ENCODE measurements around the gene PLCH1. TPM values are rescaled to one million over a fixed set of nuclear protein-coding genes. Genes with fewer than 3 reads are reported as not detected.
A peak's percentile ranks its signal among the peaks of the same experiment; 100 is the strongest.

PLCH1 gene
- total and polyA plus RNA-seq, 4 experiments from 2014 or later: 0.02 TPM; not detected in 3

DNA sequence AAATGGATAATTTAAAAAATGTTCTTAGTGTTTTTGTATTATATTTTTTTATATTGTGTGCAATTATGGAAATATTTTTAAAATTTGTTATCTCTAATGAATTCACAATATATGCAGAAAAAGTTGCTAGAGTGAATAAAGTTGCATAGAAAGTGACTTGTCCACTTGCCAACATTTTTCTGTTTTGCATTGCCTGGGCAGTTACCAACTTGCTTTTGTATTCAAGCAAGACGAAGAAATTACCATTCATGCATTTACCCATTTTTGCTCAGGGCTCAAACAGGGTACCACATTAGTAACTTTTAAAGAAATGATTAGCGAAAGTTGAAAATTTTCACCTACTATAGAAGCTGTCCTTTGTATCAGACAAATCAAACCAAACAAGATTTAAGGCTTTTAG is 298.5 kb downstream of the PLCH1 start:
- no peaks in the 10 kb centered on the region for H3K4me1 ChIP-seq (ENCODE audit: insufficient read depth, low read length)
- no peaks in the 10 kb centered on the region for H3K36me3 Mint-ChIP-seq
- no peak for DNase-seq
- no peaks in the 10 kb centered on the region for H3K9me3 ChIP-seq (ENCODE audit: control insufficient read depth in 1 of 2, low read length in 2 of 2)
- H3K4me1 Mint-ChIP-seq: no peaks in the 10 kb centered on the region
- no peaks in the 10 kb centered on the region for H3K27me3 Mint-ChIP-seq
- H3K4me3 ChIP-seq (ENCODE audit: low read length in 2 of 2): no peak overlapping the region
- H3K36me3 ChIP-seq (ENCODE audit: insufficient read depth, low read length): no peaks in the 10 kb centered on the region
- H3K27me3 ChIP-seq (ENCODE audit: insufficient read depth, low read length): no peaks in the 10 kb centered on the region
- no peak overlapping the region for H3K27ac Mint-ChIP-seq
- CTCF ChIA-PET (ENCODE audit: partially characterized antibody): no interaction called here
- H3K27ac ChIP-seq (ENCODE audit: low read depth, low read length): no peak overlapping the region
- H3K9me3 Mint-ChIP-seq: peaks cover 0 to 4% (median 0%) of the 10 kb centered on the region in 8 donors
- intact Hi-C loops (cut with micrococcal nuclease): no loop called here
- POLR2A ChIA-PET (ENCODE audit: partially characterized antibody): no interaction called here
- H3K4me3 Mint-ChIP-seq: no peak overlapping the region

GRCh38 chr3:155444771-155445170 is 300.1 kb downstream of the PLCH1 start:
- no peaks in the 10 kb centered on the region for H3K4me1 ChIP-seq (ENCODE audit: insufficient read depth, low read length)
- no peak overlapping the region for H3K27ac ChIP-seq (ENCODE audit: low read depth, low read length)
- no peaks in the 10 kb centered on the region for H3K27me3 Mint-ChIP-seq
- no peaks in the 10 kb centered on the region for H3K4me1 Mint-ChIP-seq
- no peaks in the 10 kb centered on the region for H3K9me3 ChIP-seq (ENCODE audit: control insufficient read depth in 1 of 2, low read length in 2 of 2)
- no peaks in the 10 kb centered on the region for H3K27me3 ChIP-seq (ENCODE audit: insufficient read depth, low read length)
- H3K27ac Mint-ChIP-seq: no peak overlapping the region
- DNase-seq: no peak
- H3K4me3 ChIP-seq (ENCODE audit: low read length in 2 of 2): no peak overlapping the region
- H3K4me3 Mint-ChIP-seq: no peak overlapping the region
- no peaks in the 10 kb centered on the region for H3K36me3 Mint-ChIP-seq
- intact Hi-C loops (cut with micrococcal nuclease): no loop called here
- peaks cover 0 to 4% (median 0%) of the 10 kb centered on the region in 8 donors for H3K9me3 Mint-ChIP-seq
- CTCF ChIA-PET (ENCODE audit: partially characterized antibody): no interaction called here
- POLR2A ChIA-PET (ENCODE audit: partially characterized antibody): no interaction called here
- H3K36me3 ChIP-seq (ENCODE audit: insufficient read depth, low read length): no peaks in the 10 kb centered on the region

- Histone ChIP-seq H3K36me3 (ENCODE audit: insufficient read depth, low read length) (no peaks in the 10 kb centered on the region), H3K9me3 (ENCODE audit: control insufficient read depth in 1 of 2, low read length in 2 of 2) (no peaks in the 10 kb centered on the region), H3K27me3 (ENCODE audit: insufficient read depth, low read length) (no peaks in the 10 kb centered on the region), H3K4me3 (ENCODE audit: low read length in 2 of 2) (no peak overlapping the region), H3K27ac (ENCODE audit: low read depth, low read length) (no peak overlapping the region), H3K4me1 (ENCODE audit: insufficient read depth, low read length) (no peaks in the 10 kb centered on the region)
- no peaks in the 10 kb centered on the region for H3K36me3 Mint-ChIP-seq
- no peak overlapping the region for H3K27ac Mint-ChIP-seq
- no peak for DNase-seq
- intact Hi-C loops (cut with micrococcal nuclease): no loop called here
- ChIA-PET POLR2A (ENCODE audit: partially characterized antibody) (no interaction called here), CTCF (ENCODE audit: partially characterized antibody) (no interaction called here)
- H3K4me1 Mint-ChIP-seq: no peaks in the 10 kb centered on the region
- H3K27me3 Mint-ChIP-seq: no peaks in the 10 kb centered on the region
- peaks cover 0 to 4% (median 0%) of the 10 kb centered on the region in 8 donors for H3K9me3 Mint-ChIP-seq
- H3K4me3 Mint-ChIP-seq: peak overlapping the region in 1 of 8 donors; percentile 4
Measured at GRCh38 chr3:155443815-155444214, 301.1 kb downstream of the PLCH1 start.

DNA sequence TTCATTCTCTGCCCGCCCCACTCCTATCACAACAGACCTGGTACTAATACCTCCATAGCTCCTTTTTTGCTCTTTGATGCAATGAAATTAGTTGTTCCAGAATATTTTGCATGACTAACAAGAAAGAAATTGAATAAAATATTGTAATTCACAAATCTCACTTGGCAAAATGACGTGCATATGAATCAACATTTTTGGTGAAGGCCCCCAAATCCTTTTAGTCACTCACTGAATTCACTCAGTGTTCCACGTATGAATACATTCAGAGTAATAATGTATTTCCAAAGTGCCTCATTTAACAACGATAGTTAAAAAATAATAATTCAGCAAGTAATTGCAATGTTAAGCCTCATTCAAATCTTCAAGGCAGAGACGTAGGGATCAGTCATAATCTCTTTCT is 302.8 kb downstream of the PLCH1 start:
- POLR2A ChIA-PET (ENCODE audit: partially characterized antibody): no interaction called here
- Histone ChIP-seq H3K4me3 (ENCODE audit: low read length in 2 of 2) (no peak overlapping the region), H3K36me3 (ENCODE audit: insufficient read depth, low read length) (no peaks in the 10 kb centered on the region), H3K27me3 (ENCODE audit: insufficient read depth, low read length) (no peaks in the 10 kb centered on the region), H3K9me3 (ENCODE audit: control insufficient read depth in 1 of 2, low read length in 2 of 2) (no peaks in the 10 kb centered on the region), H3K4me1 (ENCODE audit: insufficient read depth, low read length) (no peaks in the 10 kb centered on the region), H3K27ac (ENCODE audit: low read depth, low read length) (no peak overlapping the region)
- Mint-ChIP-seq H3K9me3 (peaks cover 0 to 7% (median 2%) of the 10 kb centered on the region in 8 donors), H3K4me3 (no peak overlapping the region), H3K4me1 (no peaks in the 10 kb centered on the region), H3K36me3 (no peaks in the 10 kb centered on the region), H3K27me3 (no peaks in the 10 kb centered on the region), H3K27ac (no peak overlapping the region)
- CTCF ChIA-PET (ENCODE audit: partially characterized antibody): no interaction called here
- intact Hi-C loops (cut with micrococcal nuclease): no loop called here
- DNase-seq: no peak

DNA sequence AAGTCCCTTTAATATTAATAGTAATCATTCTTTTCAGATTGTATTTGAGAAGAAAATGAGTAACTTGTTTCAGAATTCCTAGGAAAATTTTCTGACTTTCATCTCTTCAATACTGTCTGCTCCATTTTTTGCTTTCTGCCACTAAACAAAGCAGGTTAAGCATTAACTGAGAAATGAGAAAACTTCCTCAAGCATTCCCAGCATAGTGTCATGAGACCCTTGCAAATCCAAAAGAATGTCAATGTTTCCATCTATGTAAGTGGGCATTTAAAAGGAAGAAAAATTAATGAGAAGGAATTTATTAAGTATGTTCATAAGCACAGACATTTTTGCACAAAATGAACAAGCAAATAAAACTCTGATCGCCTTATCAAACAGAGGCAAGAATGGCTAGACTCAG is 303.4 kb downstream of the PLCH1 start:
- Mint-ChIP-seq H3K4me1 (no peaks in the 10 kb centered on the region), H3K36me3 (no peaks in the 10 kb centered on the region), H3K4me3 (no peak overlapping the region), H3K27me3 (no peaks in the 10 kb centered on the region), H3K27ac (no peak overlapping the region), H3K9me3 (peaks cover 0 to 7% (median 2%) of the 10 kb centered on the region in 8 donors)
- Histone ChIP-seq H3K36me3 (ENCODE audit: insufficient read depth, low read length) (no peaks in the 10 kb centered on the region), H3K27me3 (ENCODE audit: insufficient read depth, low read length) (no peaks in the 10 kb centered on the region), H3K27ac (ENCODE audit: low read depth, low read length) (no peak overlapping the region), H3K9me3 (ENCODE audit: control insufficient read depth in 1 of 2, low read length in 2 of 2) (no peaks in the 10 kb centered on the region), H3K4me3 (ENCODE audit: low read length in 2 of 2) (no peak overlapping the region), H3K4me1 (ENCODE audit: insufficient read depth, low read length) (no peaks in the 10 kb centered on the region)
- DNase-seq: no peak
- POLR2A ChIA-PET (ENCODE audit: partially characterized antibody): no interaction called here
- intact Hi-C loops (cut with micrococcal nuclease): no loop called here
- CTCF ChIA-PET (ENCODE audit: partially characterized antibody): no interaction called here

- no peaks in the 10 kb centered on the region for H3K27me3 Mint-ChIP-seq
- intact Hi-C loops (cut with micrococcal nuclease): no loop called here
Measured at GRCh38 chr3:155441026-155441425, 303.8 kb downstream of the PLCH1 start.

GRCh38 chr3:155435821-155436220 is 309.1 kb downstream of the PLCH1 start:
- no peaks in the 10 kb centered on the region for H3K27me3 ChIP-seq (ENCODE audit: insufficient read depth, low read length)
- Mint-ChIP-seq H3K9me3 (peaks cover 0 to 8% (median 3%) of the 10 kb centered on the region in 8 donors), H3K4me3 (no peak overlapping the region), H3K27ac (no peak overlapping the region), H3K4me1 (no peaks in the 10 kb centered on the region), H3K27me3 (no peaks in the 10 kb centered on the region), H3K36me3 (no peaks in the 10 kb centered on the region)
- no peak overlapping the region for H3K4me3 ChIP-seq (ENCODE audit: low read length in 2 of 2)
- POLR2A ChIA-PET (ENCODE audit: partially characterized antibody): no interaction called here
- H3K4me1 ChIP-seq (ENCODE audit: insufficient read depth, low read length): no peaks in the 10 kb centered on the region
- H3K36me3 ChIP-seq (ENCODE audit: insufficient read depth, low read length): no peaks in the 10 kb centered on the region
- no peak overlapping the region for H3K27ac ChIP-seq (ENCODE audit: low read depth, low read length)
- DNase-seq: no peak
- intact Hi-C loops (cut with micrococcal nuclease): no loop called here
- H3K9me3 ChIP-seq (ENCODE audit: control insufficient read depth in 1 of 2, low read length in 2 of 2): no peaks in the 10 kb centered on the region
- CTCF ChIA-PET (ENCODE audit: partially characterized antibody): no interaction called here

More at GRCh38 chr3:155441026-155441425, 303.8 kb downstream of the PLCH1 start:
- Histone ChIP-seq H3K9me3 (ENCODE audit: control insufficient read depth in 1 of 2, low read length in 2 of 2) (no peaks in the 10 kb centered on the region), H3K36me3 (ENCODE audit: insufficient read depth, low read length) (no peaks in the 10 kb centered on the region), H3K27ac (ENCODE audit: low read depth, low read length) (no peak overlapping the region), H3K27me3 (ENCODE audit: insufficient read depth, low read length) (no peaks in the 10 kb centered on the region), H3K4me3 (ENCODE audit: low read length in 2 of 2) (no peak overlapping the region), H3K4me1 (ENCODE audit: insufficient read depth, low read length) (no peaks in the 10 kb centered on the region)
- Mint-ChIP-seq H3K27ac (no peak overlapping the region), H3K4me1 (no peaks in the 10 kb centered on the region), H3K36me3 (no peaks in the 10 kb centered on the region), H3K9me3 (peaks cover 0 to 7% (median 2%) of the 10 kb centered on the region in 8 donors), H3K4me3 (no peak overlapping the region)
- no peak for DNase-seq
- CTCF ChIA-PET (ENCODE audit: partially characterized antibody): no interaction called here
- POLR2A ChIA-PET (ENCODE audit: partially characterized antibody): no interaction called here
